ENCODE data around the gene SGCA. TPM values are rescaled to one million over a fixed set of nuclear protein-coding genes. Genes with fewer than 3 reads are reported as not detected.

Gene SGCA
- total RNA-seq, 1 experiment from 2014 or later = 0.24 TPM

DNA sequence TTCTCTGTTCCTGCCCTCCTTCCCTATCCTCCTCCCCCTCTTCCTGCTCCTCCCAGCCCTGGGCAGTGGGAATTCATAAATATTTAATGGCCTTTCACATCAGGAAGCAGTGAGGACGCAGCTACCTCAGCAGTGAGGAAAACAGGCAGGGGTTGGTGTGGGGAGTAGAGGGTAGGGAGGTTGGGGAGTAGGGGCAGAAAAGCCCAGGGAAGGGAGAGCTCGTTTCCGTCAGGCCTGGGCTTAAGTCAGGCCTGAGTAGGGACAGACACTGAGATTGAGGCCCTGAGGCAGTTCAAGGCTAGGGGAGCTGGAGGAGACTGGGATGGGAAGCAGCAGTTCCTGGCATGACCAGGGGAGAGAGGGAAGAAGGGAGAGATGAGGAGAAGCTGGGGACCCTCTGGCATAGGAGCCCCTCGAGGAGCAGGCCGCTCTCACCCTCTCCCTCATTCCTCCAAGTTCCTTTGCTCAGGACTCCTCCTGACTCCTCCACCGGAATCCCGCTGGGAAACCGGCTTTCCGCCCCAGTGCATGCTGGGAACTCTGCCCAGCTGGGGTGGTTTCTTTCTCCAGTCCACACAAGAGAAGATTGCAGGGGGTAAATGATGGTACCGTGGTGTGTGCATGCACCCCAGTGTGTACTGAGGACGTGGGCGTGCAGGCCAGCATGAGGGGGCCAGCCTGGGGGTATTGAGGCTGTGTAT is 42.0 kb upstream of the SGCA start:
- no peaks in the 10 kb centered on the region; the same call in 1 of the 2 replicates for H3K27me3 ChIP-seq (ENCODE audit: insufficient read depth, low read length)
- H2AFZ ChIP-seq (ENCODE audit: low read length) = no peak overlapping the region
- H2BK120ac ChIP-seq (ENCODE audit: low read depth, low read length, poor library complexity, severe bottlenecking) = no peak overlapping the region
- H3K9me3 ChIP-seq (ENCODE audit: control insufficient read depth, low read depth, low read length) = no peaks in the 10 kb centered on the region
- DNase-seq = peak; percentile 70
- no peak overlapping the region for H3K18ac ChIP-seq (ENCODE audit: insufficient read length, low read depth, low read length)
- no peak overlapping the region for H3K4ac ChIP-seq (ENCODE audit: low read depth, low read length)
- H2BK20ac ChIP-seq (ENCODE audit: low read depth, low read length, poor library complexity, severe bottlenecking) = no peak overlapping the region
- H3K79me1 ChIP-seq (ENCODE audit: insufficient read depth, low read depth, low read length, poor library complexity, severe bottlenecking) = no peaks in the 10 kb centered on the region
- Mint-ChIP-seq H3K9me3 (no peaks in the 10 kb centered on the region), H3K4me1 (peaks cover 34 to 50% of the 10 kb centered on the region in 2 experiments), H3K27ac (peak overlapping the region; percentile 38 to 88 (median 53); a peak in 6 of 7 replicates), H3K36me3 (ENCODE audit: insufficient read depth in 1 of 3, low read depth in 3 of 3) (peaks cover 0 to 2% (median 0%) of the 10 kb centered on the region in 3 experiments; a peak in 1 of 7 replicates), H3K27me3 (ENCODE audit: low read depth) (peaks cover 44% of the 10 kb centered on the region), H3K4me3 (peak overlapping the region in 1 of 2 experiments; percentile 69; a peak in 2 of 5 replicates)
- no peak overlapping the region for H3K23ac ChIP-seq (ENCODE audit: insufficient read length, low read depth, low read length)
- H2BK12ac ChIP-seq (ENCODE audit: insufficient read length, low read depth, low read length) = no peak overlapping the region
- no peak overlapping the region for H4K91ac ChIP-seq (ENCODE audit: insufficient read length, low read depth, low read length)
- no peak overlapping the region for H4K8ac ChIP-seq (replicated peaks; ENCODE audit: insufficient read length, low read depth, low read length)
- H3K4me1 ChIP-seq (ENCODE audit: insufficient read depth, low read length) = peaks cover 3% of the 10 kb centered on the region; the same call in 1 of the 2 replicates
- no peak overlapping the region for H4K5ac ChIP-seq (ENCODE audit: insufficient read length, low read depth, low read length)
- no peak overlapping the region for H3K4me2 ChIP-seq (ENCODE audit: insufficient read depth, insufficient read length, low read length)
- H4K20me1 ChIP-seq (ENCODE audit: control insufficient read depth, insufficient read depth, insufficient read length) = no peaks in the 10 kb centered on the region
- H3K27ac ChIP-seq (ENCODE audit: insufficient read length, low read depth, low read length) = no peak overlapping the region
- no peak overlapping the region for H2BK15ac ChIP-seq (ENCODE audit: low read depth, low read length)
- H3K9ac ChIP-seq (ENCODE audit: extremely low read depth, insufficient read length, low read length) = no peak overlapping the region
- TF ChIP-seq, protein P1, sequence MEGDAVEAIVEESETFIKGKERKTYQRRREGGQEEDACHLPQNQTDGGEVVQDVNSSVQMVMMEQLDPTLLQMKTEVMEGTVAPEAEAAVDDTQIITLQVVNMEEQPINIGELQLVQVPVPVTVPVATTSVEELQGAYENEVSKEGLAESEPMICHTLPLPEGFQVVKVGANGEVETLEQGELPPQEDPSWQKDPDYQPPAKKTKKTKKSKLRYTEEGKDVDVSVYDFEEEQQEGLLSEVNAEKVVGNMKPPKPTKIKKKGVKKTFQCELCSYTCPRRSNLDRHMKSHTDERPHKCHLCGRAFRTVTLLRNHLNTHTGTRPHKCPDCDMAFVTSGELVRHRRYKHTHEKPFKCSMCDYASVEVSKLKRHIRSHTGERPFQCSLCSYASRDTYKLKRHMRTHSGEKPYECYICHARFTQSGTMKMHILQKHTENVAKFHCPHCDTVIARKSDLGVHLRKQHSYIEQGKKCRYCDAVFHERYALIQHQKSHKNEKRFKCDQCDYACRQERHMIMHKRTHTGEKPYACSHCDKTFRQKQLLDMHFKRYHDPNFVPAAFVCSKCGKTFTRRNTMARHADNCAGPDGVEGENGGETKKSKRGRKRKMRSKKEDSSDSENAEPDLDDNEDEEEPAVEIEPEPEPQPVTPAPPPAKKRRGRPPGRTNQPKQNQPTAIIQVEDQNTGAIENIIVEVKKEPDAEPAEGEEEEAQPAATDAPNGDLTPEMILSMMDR (conservative IDR thresholded peaks at IDR 0.05) = no peak
- H2AK5ac ChIP-seq (ENCODE audit: insufficient read length, low read length) = no peak overlapping the region
- no peak overlapping the region for H3K56ac ChIP-seq (ENCODE audit: insufficient read length, low read depth, low read length)
- no peak overlapping the region for H3K14ac ChIP-seq (ENCODE audit: insufficient read depth, low read length)
- H2BK5ac ChIP-seq (ENCODE audit: insufficient read length, low read length) = no peak overlapping the region
- H3T11ph ChIP-seq (ENCODE audit: low read length) = no peak overlapping the region
- H3K23me2 ChIP-seq (ENCODE audit: insufficient read length, low read depth, low read length, poor library complexity, severe bottlenecking) = peaks cover 5% of the 10 kb centered on the region
- no peaks in the 10 kb centered on the region for H3K79me2 ChIP-seq (ENCODE audit: insufficient read depth, low read length)
- no CpG with 5 or more reads among the region's 12 CpGs for WGBS (ENCODE audit: extremely low coverage, insufficient read length, low lambda C conversion rate)

All from H9 (cell line).